Fibroblast of the aortic adventitia (primary cell): ENCODE data around the gene ALCAM. TPM values are rescaled to one million over a fixed set of nuclear protein-coding genes. Genes with fewer than 3 reads are reported as not detected.

ENCODE experiments used
- DNase-seq: peaks from one replicate; pipeline ENCODE4 v3.0.0-alpha.2; 2010; ENCODE audit warnings: low read depth
- H3K4me3 ChIP-seq: 2 replicates; pipeline ENCODE4 v1.5.1; 2011; ENCODE audit warnings: low read depth, mild to moderate bottlenecking, control low read depth, low read length, moderate library complexity
- total RNA-seq: library from RNA; depleted of rRNA; stranded (reverse); fragments of >200 nt; gene quantifications from 2 replicates; pipeline ENCODE4 v1.2.3, GENCODE V29; 2012; ENCODE audit warnings: low replicate concordance
- TF ChIP-seq, protein P1 (sequence below): IDR thresholded peaks from 2 replicates; pipeline ENCODE4 v1.5.1; 2011; ENCODE audit warnings: mild to moderate bottlenecking, low read length, control low read depth, inconsistent platforms; ENCODE audit not compliant: insufficient read depth

ALCAM gene
- total RNA-seq, 1 donor = 203 TPM

DNA sequence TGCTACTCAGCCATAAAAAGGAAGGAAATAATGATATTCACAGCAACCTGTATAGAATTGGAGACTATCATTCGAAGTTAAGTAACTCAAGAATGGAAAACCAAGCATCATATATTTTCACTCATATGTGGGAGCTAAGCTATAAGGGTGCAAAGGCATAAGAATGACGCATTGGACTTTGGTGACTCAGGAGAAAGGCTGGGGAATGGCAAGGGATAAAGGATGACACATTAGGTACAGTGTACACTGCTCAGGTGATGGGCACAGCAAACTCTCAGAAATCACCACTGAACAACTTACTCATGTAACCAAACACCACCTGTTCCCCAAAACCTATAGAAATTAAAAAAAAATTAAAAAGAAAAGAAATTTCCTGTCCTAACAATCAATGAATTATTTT lies 42.7 kb downstream of the ALCAM start:
- H3K4me3 ChIP-seq = no peak overlapping the region
- TF ChIP-seq, protein P1, sequence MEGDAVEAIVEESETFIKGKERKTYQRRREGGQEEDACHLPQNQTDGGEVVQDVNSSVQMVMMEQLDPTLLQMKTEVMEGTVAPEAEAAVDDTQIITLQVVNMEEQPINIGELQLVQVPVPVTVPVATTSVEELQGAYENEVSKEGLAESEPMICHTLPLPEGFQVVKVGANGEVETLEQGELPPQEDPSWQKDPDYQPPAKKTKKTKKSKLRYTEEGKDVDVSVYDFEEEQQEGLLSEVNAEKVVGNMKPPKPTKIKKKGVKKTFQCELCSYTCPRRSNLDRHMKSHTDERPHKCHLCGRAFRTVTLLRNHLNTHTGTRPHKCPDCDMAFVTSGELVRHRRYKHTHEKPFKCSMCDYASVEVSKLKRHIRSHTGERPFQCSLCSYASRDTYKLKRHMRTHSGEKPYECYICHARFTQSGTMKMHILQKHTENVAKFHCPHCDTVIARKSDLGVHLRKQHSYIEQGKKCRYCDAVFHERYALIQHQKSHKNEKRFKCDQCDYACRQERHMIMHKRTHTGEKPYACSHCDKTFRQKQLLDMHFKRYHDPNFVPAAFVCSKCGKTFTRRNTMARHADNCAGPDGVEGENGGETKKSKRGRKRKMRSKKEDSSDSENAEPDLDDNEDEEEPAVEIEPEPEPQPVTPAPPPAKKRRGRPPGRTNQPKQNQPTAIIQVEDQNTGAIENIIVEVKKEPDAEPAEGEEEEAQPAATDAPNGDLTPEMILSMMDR = no peak
- no peak for DNase-seq

DNA sequence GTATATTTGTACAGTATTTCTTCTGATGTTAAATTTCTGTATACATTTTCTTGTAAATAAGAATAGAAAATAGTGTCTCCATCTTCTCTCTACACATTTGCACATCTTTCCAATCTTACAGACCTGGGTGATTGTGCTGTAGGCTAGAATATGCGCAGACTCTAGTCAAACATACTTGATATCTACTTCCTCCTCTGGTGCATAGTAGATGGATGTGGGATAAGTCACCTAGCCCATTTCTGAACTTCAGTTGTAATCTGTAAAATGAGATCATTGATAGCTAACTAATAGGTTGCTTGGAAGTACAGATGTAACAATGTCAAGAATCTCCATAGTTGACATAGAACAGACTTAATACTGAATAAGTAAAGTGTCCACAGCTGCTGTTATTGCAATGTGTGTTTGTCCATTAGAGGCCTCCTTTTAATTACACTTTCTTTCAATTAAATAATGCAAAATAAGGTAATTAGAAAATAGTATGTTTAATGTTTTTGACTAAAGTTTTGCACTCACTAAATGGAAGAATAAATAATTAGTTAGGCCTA lies 46.7 kb downstream of the ALCAM start:
- H3K4me3 ChIP-seq = no peak overlapping the region
- TF ChIP-seq, protein P1 = no peak
- no peak for DNase-seq

DNA sequence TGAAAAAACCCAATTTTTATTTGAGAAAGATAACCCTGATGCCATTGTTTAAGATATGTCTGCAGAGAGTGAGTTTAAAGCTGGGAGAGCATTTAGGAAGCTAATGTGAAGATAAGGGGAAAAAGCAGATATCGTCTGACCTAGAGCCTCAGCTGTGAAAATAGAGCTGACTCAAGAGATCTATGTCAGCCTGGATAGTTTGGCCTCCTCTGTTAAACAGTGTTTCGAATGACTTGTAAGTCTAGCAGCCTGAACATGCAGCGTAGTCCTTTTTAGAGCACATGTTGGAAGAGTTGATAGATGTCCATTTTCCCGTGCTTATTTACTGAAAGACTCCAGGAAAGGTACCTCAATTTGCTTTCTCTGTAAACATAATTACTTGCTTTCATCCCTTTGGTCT lies 48.1 kb downstream of the ALCAM start:
- peak; percentile 38 for DNase-seq
- TF ChIP-seq, protein P1 = no peak

DNA sequence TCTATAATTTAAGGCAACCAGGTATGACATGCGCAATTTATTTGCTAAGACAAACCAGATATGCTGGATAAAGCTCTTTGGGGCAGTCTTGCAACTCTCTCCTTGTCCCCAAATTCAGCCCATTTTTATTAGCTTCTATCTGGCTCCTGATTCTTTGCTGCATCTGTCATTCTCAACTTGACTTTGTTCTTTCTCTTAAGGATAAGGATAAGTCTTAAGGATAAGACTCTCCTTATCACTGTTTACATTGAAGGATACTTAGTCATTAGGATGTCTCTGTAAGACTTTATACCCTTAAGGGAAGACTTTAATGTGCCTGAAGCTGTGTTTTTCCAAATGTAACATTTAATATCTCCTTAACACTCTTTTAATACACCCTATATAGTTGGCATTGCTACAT lies 49.2 kb downstream of the ALCAM start:
- TF ChIP-seq, protein P1 = no peak
- H3K4me3 ChIP-seq = no peak overlapping the region
- peak; percentile 9 for DNase-seq

More for the DNA sequence above, 48.1 kb downstream of the ALCAM start:
- H3K4me3 ChIP-seq = no peak overlapping the region

DNA sequence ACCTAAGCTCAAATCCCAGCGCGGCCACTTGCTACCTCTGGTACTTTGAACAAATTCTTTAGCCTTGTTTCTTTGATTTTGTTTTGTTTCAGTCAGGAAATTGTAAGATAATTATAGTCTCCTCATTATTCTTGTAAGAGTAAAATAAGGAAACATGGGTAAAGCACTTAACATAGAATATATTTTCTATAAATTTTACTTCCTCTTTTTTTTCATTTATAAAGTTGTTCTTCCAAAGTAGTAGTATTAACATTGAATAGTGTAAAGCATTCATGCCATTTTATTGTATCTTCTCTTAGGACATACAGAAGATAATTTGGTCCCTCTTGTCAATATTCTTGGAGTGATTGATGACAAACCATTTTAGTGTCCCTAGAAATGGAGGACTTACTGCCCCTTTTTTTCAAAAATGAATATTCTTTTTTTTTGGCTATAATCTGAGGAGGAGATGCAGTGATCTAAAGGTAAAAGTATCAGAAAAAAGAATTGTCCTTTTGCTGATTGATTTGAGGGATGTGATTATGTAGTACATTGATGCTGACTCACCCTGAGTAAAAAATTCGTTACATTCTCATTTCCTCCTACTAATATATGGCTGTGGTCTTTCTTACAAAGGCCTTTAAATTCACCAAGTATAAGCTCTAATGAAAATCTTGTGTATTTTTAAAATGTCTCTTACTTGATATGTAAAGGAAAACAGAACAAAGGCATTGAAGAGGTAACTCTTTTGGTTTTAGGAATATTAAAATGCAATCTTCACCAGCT lies 51.0 kb downstream of the ALCAM start:
- no peak overlapping the region for H3K4me3 ChIP-seq

DNA sequence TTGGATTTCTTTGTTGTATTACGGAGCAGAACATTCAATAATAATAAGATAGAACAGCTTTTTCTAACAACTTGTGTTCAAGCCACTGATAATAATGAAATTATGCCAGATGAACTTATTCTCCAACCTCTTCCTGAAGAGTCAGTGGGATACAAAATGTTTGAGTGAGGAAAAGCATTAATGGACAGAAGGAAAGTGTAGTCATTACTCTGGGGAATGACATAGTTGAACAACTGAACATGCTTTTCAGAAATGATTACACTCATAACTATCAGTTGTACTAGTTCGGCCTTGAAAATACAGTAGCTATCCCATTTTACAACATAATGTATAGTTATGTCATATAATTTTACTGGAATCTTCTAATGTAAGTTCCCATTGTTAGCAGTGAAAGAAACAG lies 55.9 kb downstream of the ALCAM start:
- TF ChIP-seq, protein P1 = no peak
- H3K4me3 ChIP-seq = no peak overlapping the region
- no peak for DNase-seq

More for the DNA sequence above, 51.0 kb downstream of the ALCAM start:
- TF ChIP-seq, protein P1 = no peak
- DNase-seq = no peak
